OCI-LY1 (cell line): ENCODE data around the gene NDUFV3.

Experiments used
- H2AFZ ChIP-seq: fragments of 200-600 bp; sonication (generic), shearing (Covaris generic); 2 replicates; pipeline ENCODE4 v1.6.0; 2014; ENCODE audit warnings: antibody characterized with exemption, mild to moderate bottlenecking, low read length
- H3F3A ChIP-seq: fragments of 200-600 bp; sonication (generic), shearing (Covaris generic); 2 replicates; pipeline ENCODE4 v1.6.0; 2014; ENCODE audit warnings: mild to moderate bottlenecking, antibody characterized with exemption, low read length, moderate library complexity; ENCODE audit not compliant: insufficient read depth
- H3K27ac ChIP-seq: fragments of 200-600 bp; sonication (generic); 2 replicates; pipeline ENCODE4 v1.5.1; 2014; ENCODE audit warnings: low read length, mixed run types, mild to moderate bottlenecking, low read depth; ENCODE audit not compliant: poor library complexity, severe bottlenecking
- H3K27me3 ChIP-seq: fragments of 200-600 bp; sonication (generic); 2 replicates; pipeline ENCODE4 v1.6.0; 2014; ENCODE audit warnings: antibody characterized with exemption, mild to moderate bottlenecking, low read length, moderate library complexity; ENCODE audit not compliant: insufficient read depth
- H3K36me3 ChIP-seq: fragments of 200-600 bp; sonication (generic); 2 replicates; pipeline ENCODE4 v1.6.1; 2014; ENCODE audit warnings: mild to moderate bottlenecking, antibody characterized with exemption, low read length, moderate library complexity, mixed read lengths; ENCODE audit not compliant: insufficient read depth
- H3K4me1 ChIP-seq: fragments of 200-600 bp; sonication (generic); 2 replicates; pipeline ENCODE4 v1.5.1; 2014; ENCODE audit warnings: mild to moderate bottlenecking, low read length, moderate library complexity; ENCODE audit not compliant: insufficient read depth, severe bottlenecking
- H3K4me2 ChIP-seq: fragments of 200-600 bp; sonication (generic), shearing (Covaris generic); 2 replicates; pipeline ENCODE4 v1.6.1; 2014; ENCODE audit warnings: low read length
- H3K4me3 ChIP-seq: fragments of 200-600 bp; sonication (generic); 2 replicates; pipeline ENCODE4 v1.5.1; 2014; ENCODE audit warnings: low read length, low read depth, mild to moderate bottlenecking, mixed read lengths; ENCODE audit not compliant: poor library complexity, severe bottlenecking
- H3K79me2 ChIP-seq: fragments of 200-600 bp; shearing (Covaris generic); 2 replicates; pipeline ENCODE4 v1.6.1; 2016; ENCODE audit warnings: mixed run types, low read length, mixed read lengths; ENCODE audit not compliant: insufficient read depth
- H3K9ac ChIP-seq: fragments of 200-600 bp; sonication (generic), shearing (Covaris generic); 2 replicates; pipeline ENCODE4 v1.6.1; 2014; ENCODE audit warnings: mild to moderate bottlenecking, low read length, mixed read lengths
- H3K9me2 ChIP-seq: fragments of 200-600 bp; sonication (generic), shearing (Covaris generic); 2 replicates; pipeline ENCODE4 v1.6.1; 2014; ENCODE audit warnings: low read depth, mild to moderate bottlenecking, low read length, mixed read lengths
- H3K9me3 ChIP-seq: fragments of 200-600 bp; shearing (Covaris generic); 2 replicates; pipeline ENCODE4 v1.6.1; 2014; ENCODE audit warnings: low read length, mixed read lengths
- H4K20me1 ChIP-seq: fragments of 200-600 bp; sonication (generic), shearing (Covaris generic); 2 replicates; pipeline ENCODE4 v1.6.0; 2016; ENCODE audit warnings: mild to moderate bottlenecking, low read length; ENCODE audit not compliant: insufficient read depth
- EZH2 ChIP-seq: fragments of 200-600 bp; sonication (generic), shearing (Covaris generic); IDR thresholded peaks from 2 replicates; pipeline ENCODE4 v1.8.0; 2017; ENCODE audit warnings: borderline replicate concordance, mixed run types, mild to moderate bottlenecking, antibody characterized with exemption, low read length, moderate library complexity, mixed read lengths
- TF ChIP-seq, protein P1 (sequence below): fragments of 200-600 bp; sonication (generic), shearing (Covaris generic); IDR thresholded peaks from 2 replicates; pipeline ENCODE4 v1.5.1; 2017; ENCODE audit warnings: mild to moderate bottlenecking, antibody characterized with exemption, low read length, moderate library complexity, mixed read lengths

Gene NDUFV3

DNA sequence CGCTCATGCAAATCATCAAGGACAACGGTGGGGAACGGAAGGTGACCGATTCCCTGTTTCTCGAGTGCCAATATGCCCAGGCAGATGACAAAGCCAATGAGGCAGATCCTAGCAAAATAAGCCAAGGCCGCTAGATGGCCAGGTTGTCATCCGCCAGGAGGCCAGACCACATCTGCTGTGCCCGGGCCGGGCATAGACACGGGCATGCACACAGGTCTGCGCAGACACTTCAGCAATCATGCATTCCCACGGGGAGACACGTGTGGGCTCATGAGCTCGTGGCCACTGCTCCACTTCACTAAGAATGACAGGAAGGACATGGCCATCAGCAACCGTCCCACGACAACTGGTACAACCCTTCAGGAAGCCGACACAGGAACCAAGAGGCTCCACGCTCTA is 37.2 kb upstream of the NDUFV3 start:
- Histone ChIP-seq H2AFZ (no peak overlapping the region), H3K27me3 (no peaks in the 10 kb centered on the region), H3K4me3 (no peak overlapping the region), H3K4me2 (no peak overlapping the region), H3K27ac (no peak overlapping the region), H4K20me1 (no peaks in the 10 kb centered on the region), H3K9me2 (no peaks in the 10 kb centered on the region), H3K4me1 (no peaks in the 10 kb centered on the region), H3K9me3 (no peaks in the 10 kb centered on the region), H3F3A (no peaks in the 10 kb centered on the region), H3K79me2 (no peaks in the 10 kb centered on the region), H3K9ac (no peak overlapping the region), H3K36me3 (peaks cover 95% of the 10 kb centered on the region)
- TF ChIP-seq, protein P1, sequence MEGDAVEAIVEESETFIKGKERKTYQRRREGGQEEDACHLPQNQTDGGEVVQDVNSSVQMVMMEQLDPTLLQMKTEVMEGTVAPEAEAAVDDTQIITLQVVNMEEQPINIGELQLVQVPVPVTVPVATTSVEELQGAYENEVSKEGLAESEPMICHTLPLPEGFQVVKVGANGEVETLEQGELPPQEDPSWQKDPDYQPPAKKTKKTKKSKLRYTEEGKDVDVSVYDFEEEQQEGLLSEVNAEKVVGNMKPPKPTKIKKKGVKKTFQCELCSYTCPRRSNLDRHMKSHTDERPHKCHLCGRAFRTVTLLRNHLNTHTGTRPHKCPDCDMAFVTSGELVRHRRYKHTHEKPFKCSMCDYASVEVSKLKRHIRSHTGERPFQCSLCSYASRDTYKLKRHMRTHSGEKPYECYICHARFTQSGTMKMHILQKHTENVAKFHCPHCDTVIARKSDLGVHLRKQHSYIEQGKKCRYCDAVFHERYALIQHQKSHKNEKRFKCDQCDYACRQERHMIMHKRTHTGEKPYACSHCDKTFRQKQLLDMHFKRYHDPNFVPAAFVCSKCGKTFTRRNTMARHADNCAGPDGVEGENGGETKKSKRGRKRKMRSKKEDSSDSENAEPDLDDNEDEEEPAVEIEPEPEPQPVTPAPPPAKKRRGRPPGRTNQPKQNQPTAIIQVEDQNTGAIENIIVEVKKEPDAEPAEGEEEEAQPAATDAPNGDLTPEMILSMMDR: no peak
- TF ChIP-seq EZH2: no peak

DNA sequence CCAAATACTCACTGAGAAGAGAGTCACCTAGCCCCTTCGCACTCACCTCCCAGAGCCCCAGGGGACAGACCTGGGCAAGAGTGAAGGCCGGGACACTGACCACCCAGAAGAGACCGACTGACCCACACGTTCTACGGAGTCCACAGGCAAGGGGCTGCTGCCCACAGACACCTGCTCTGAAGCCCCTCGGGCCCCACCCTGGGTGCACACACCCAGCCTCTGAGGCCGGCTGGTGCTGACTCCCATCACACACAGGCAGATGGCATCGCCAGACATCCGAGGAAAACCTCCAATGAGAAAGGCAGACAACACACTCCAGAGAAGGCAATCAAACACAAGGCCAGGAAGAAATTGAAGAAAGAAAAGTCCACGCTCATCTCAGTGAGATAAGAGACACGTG is 35.9 kb upstream of the NDUFV3 start:
- Histone ChIP-seq H4K20me1 (no peaks in the 10 kb centered on the region), H3K4me1 (no peaks in the 10 kb centered on the region), H3F3A (no peaks in the 10 kb centered on the region)

GRCh38 chr21:42858185-42858847 is 34.8 kb upstream of the NDUFV3 start:
- Histone ChIP-seq H3K4me2 (no peak overlapping the region), H3K27me3 (no peaks in the 10 kb centered on the region), H3K79me2 (no peaks in the 10 kb centered on the region), H3K9me2 (no peaks in the 10 kb centered on the region), H3K36me3 (peaks cover 96% of the 10 kb centered on the region), H3K4me1 (no peaks in the 10 kb centered on the region), H2AFZ (no peak overlapping the region), H4K20me1 (no peaks in the 10 kb centered on the region), H3K9ac (no peak overlapping the region), H3K27ac (no peak overlapping the region), H3K4me3 (no peak overlapping the region), H3F3A (no peaks in the 10 kb centered on the region), H3K9me3 (no peaks in the 10 kb centered on the region)
- no peak for TF ChIP-seq EZH2
- TF ChIP-seq, protein P1: no peak

More for the DNA sequence above, 35.9 kb upstream of the NDUFV3 start:
- H3K9me3 ChIP-seq: no peaks in the 10 kb centered on the region
- TF ChIP-seq, protein P1: no peak
- no peak for TF ChIP-seq EZH2
- H3K27ac ChIP-seq: no peak overlapping the region
- H3K27me3 ChIP-seq: no peaks in the 10 kb centered on the region
- H3K79me2 ChIP-seq: no peaks in the 10 kb centered on the region
- H3K9me2 ChIP-seq: no peaks in the 10 kb centered on the region
- H2AFZ ChIP-seq: no peak overlapping the region
- no peak overlapping the region for H3K9ac ChIP-seq
- H3K4me3 ChIP-seq: no peak overlapping the region
- no peak overlapping the region for H3K4me2 ChIP-seq
- peaks cover 93% of the 10 kb centered on the region for H3K36me3 ChIP-seq
